Trophoblast cell (in vitro differentiated cells and primary cell): Measurements from ENCODE around the gene STPG3.

Source experiments
- DNase-seq, 2 donors: peaks; one replicate each; pipeline ENCODE4 v3.0.0-alpha.2; 2016
- H2AFZ ChIP-seq: 2 replicates; pipeline ENCODE4 v1.6.1; 2013; ENCODE audit warnings: low read length, moderate library complexity, mild to moderate bottlenecking; ENCODE audit not compliant: insufficient read depth, poor library complexity
- H2AK5ac ChIP-seq: 2 replicates; pipeline ENCODE4 v1.6.1; 2013; ENCODE audit warnings: mild to moderate bottlenecking, low read length
- H2BK120ac ChIP-seq: 2 replicates; pipeline ENCODE4 v1.6.1; 2013; ENCODE audit warnings: low read length, mild to moderate bottlenecking, moderate library complexity; ENCODE audit not compliant: insufficient read depth, poor library complexity
- H2BK12ac ChIP-seq: 2 replicates; pipeline ENCODE4 v1.6.1; 2013; ENCODE audit warnings: mild to moderate bottlenecking, low read length, moderate library complexity
- H2BK5ac ChIP-seq: 2 replicates; pipeline ENCODE4 v1.6.1; 2013; ENCODE audit warnings: low read length, low read depth, moderate library complexity, mild to moderate bottlenecking; ENCODE audit not compliant: poor library complexity
- H3K14ac ChIP-seq: 2 replicates; pipeline ENCODE4 v1.6.1; 2013; ENCODE audit warnings: mild to moderate bottlenecking, low read length
- H3K18ac ChIP-seq: 2 replicates; pipeline ENCODE4 v1.6.1; 2013; ENCODE audit warnings: mild to moderate bottlenecking, low read length
- H3K23ac ChIP-seq: 2 replicates; pipeline ENCODE4 v1.6.1; 2013; ENCODE audit warnings: low read length
- H3K27ac ChIP-seq: 2 replicates; pipeline ENCODE4 v1.5.1; 2013; ENCODE audit warnings: low read depth, mild to moderate bottlenecking, inconsistent platforms, low read length, moderate library complexity
- H3K27me3 ChIP-seq: 2 replicates; pipeline ENCODE4 v1.6.1; 2013; ENCODE audit warnings: inconsistent platforms, mild to moderate bottlenecking, low read length, moderate library complexity; ENCODE audit not compliant: insufficient read depth
- H3K36me3 ChIP-seq, 2 experiments: 1 replicate in 1 of 2; 2 replicates in 1 of 2; pipeline ENCODE4 v1.6.1; 2013; ENCODE audit warnings: low read length in 2 of 2, mild to moderate bottlenecking in 2 of 2, moderate library complexity in 1 of 2; ENCODE audit not compliant: insufficient read depth in 2 of 2, control insufficient read depth in 1 of 2
- H3K4ac ChIP-seq: 2 replicates; pipeline ENCODE4 v1.6.1; 2013; ENCODE audit warnings: low read depth, mild to moderate bottlenecking, low read length, moderate library complexity
- H3K4me1 ChIP-seq, 2 experiments: 1 replicate in 1 of 2; 2 replicates in 1 of 2; pipeline ENCODE4 v1.6.1; 2013; ENCODE audit warnings: low read length in 2 of 2, mild to moderate bottlenecking in 2 of 2, moderate library complexity in 1 of 2; ENCODE audit not compliant: insufficient read depth in 2 of 2, control insufficient read depth in 1 of 2
- H3K4me2 ChIP-seq: 2 replicates; pipeline ENCODE4 v1.6.1; 2013; ENCODE audit warnings: inconsistent platforms, mild to moderate bottlenecking, low read length, moderate library complexity
- H3K4me3 ChIP-seq: 2 replicates; pipeline ENCODE4 v1.5.1; 2013; ENCODE audit warnings: mild to moderate bottlenecking, low read depth, low read length, inconsistent platforms
- H3K79me1 ChIP-seq: one replicate; pipeline ENCODE4 v1.6.1; 2013; ENCODE audit warnings: low read length
- H3K79me2 ChIP-seq: 2 replicates; pipeline ENCODE4 v1.6.1; 2013; ENCODE audit warnings: low read length, mild to moderate bottlenecking; ENCODE audit not compliant: control insufficient read depth, insufficient read depth, poor library complexity
- H3K9ac ChIP-seq: 2 replicates; pipeline ENCODE4 v1.6.1; 2013; ENCODE audit warnings: mild to moderate bottlenecking, low read length
- H3K9me3 ChIP-seq: 2 replicates; pipeline ENCODE4 v1.6.1; 2013; ENCODE audit warnings: low read depth, mild to moderate bottlenecking, control low read depth, inconsistent platforms, low read length; ENCODE audit not compliant: insufficient read depth
- H4K12ac ChIP-seq: 2 replicates; pipeline ENCODE4 v1.6.1; 2013; ENCODE audit warnings: low read depth, mild to moderate bottlenecking, low read length, moderate library complexity
- H4K8ac ChIP-seq: 2 replicates; pipeline ENCODE4 v1.6.1; 2013; ENCODE audit warnings: low read depth, mild to moderate bottlenecking, low read length, moderate library complexity
- H4K91ac ChIP-seq: one replicate; pipeline ENCODE4 v1.6.1; 2013; ENCODE audit warnings: low read depth, mild to moderate bottlenecking, low read length, moderate library complexity
- WGBS: extraction: QIAGEN DNeasy Blood & Tissue Kit; methylation state at CpG from one replicate; pipeline ENCODE4 v1.1.7; 2013; ENCODE audit warnings: missing lambda C conversion rate; ENCODE audit not compliant: insufficient read length, insufficient coverage; ENCODE audit errors: extremely low coverage; 5-methylcytosine and 5-hydroxymethylcytosine counted together

The STPG3 gene

GRCh38 chr9:137206602-137207001 lies 44.5 kb upstream of the STPG3 start:
- Histone ChIP-seq H2AFZ (no peak overlapping the region), H4K12ac (no peak overlapping the region), H3K4me3 (no peak overlapping the region), H3K27me3 (no peaks in the 10 kb centered on the region), H3K14ac (no peak overlapping the region), H3K79me2 (peaks cover 16% of the 10 kb centered on the region), H3K4me1 (peaks cover 13 to 15% of the 10 kb centered on the region in 2 experiments), H2BK12ac (no peak overlapping the region), H2AK5ac (no peak overlapping the region), H3K4ac (peak overlapping the region; percentile 96), H2BK120ac (no peak overlapping the region), H3K36me3 (peaks cover 12 to 20% of the 10 kb centered on the region in 2 experiments), H3K23ac (no peak overlapping the region), H3K18ac (no peak overlapping the region), H4K91ac (no peak overlapping the region), H3K9ac (no peak overlapping the region), H3K27ac (no peak overlapping the region), H2BK5ac (no peak overlapping the region), H3K79me1 (peaks cover 4% of the 10 kb centered on the region), H4K8ac (peak overlapping the region; percentile 99), H3K9me3 (no peaks in the 10 kb centered on the region), H3K4me2 (peak overlapping the region; percentile 85)
- DNase-seq: no peak
- WGBS: no CpG with 5 or more reads among the region's 7 CpGs

GRCh38 chr9:137211532-137211931 lies 39.6 kb upstream of the STPG3 start:
- H2AK5ac ChIP-seq: no peak overlapping the region
- H3K36me3 ChIP-seq: peaks cover 55 to 68% of the 10 kb centered on the region in 2 experiments
- peaks cover under 1% of the 10 kb centered on the region for H3K79me2 ChIP-seq
- no peaks in the 10 kb centered on the region for H3K27me3 ChIP-seq
- H3K4me2 ChIP-seq: no peak overlapping the region
- no peak overlapping the region for H3K4me3 ChIP-seq
- no peak overlapping the region for H2BK120ac ChIP-seq
- H3K9ac ChIP-seq: no peak overlapping the region
- H3K14ac ChIP-seq: no peak overlapping the region
- no peak overlapping the region for H2BK12ac ChIP-seq
- H4K8ac ChIP-seq: no peak overlapping the region
- H3K79me1 ChIP-seq: no peaks in the 10 kb centered on the region
- H4K91ac ChIP-seq: no peak overlapping the region
- no peak overlapping the region for H3K4ac ChIP-seq
- no peak overlapping the region for H3K27ac ChIP-seq
- no peak overlapping the region for H4K12ac ChIP-seq
- H3K18ac ChIP-seq: no peak overlapping the region
- H3K23ac ChIP-seq: no peak overlapping the region
- WGBS: no CpG with 5 or more reads among the region's 13 CpGs
- no peak for DNase-seq
- no peaks in the 10 kb centered on the region for H3K9me3 ChIP-seq
- no peak overlapping the region for H2BK5ac ChIP-seq
- H3K4me1 ChIP-seq: peaks cover under 1 to 2% of the 10 kb centered on the region in 2 experiments
- H2AFZ ChIP-seq: no peak overlapping the region

GRCh38 chr9:137212520-137212919 lies 38.6 kb upstream of the STPG3 start:
- H3K36me3 ChIP-seq: peaks cover 59 to 66% of the 10 kb centered on the region in 2 experiments
- no peak overlapping the region for H3K23ac ChIP-seq
- H4K12ac ChIP-seq: no peak overlapping the region
- H3K9me3 ChIP-seq: no peaks in the 10 kb centered on the region
- H2BK120ac ChIP-seq: no peak overlapping the region
- H2BK12ac ChIP-seq: no peak overlapping the region
- no peaks in the 10 kb centered on the region for H3K79me1 ChIP-seq
- H3K14ac ChIP-seq: no peak overlapping the region
- no peaks in the 10 kb centered on the region for H3K79me2 ChIP-seq
- no peak overlapping the region for H3K4ac ChIP-seq
- H3K27ac ChIP-seq: no peak overlapping the region
- DNase-seq: no peak
- no peak overlapping the region for H2AFZ ChIP-seq
- WGBS: no CpG with 5 or more reads among the region's 21 CpGs
- no peak overlapping the region for H4K8ac ChIP-seq
- no peak overlapping the region for H3K4me2 ChIP-seq
- H3K18ac ChIP-seq: no peak overlapping the region
- H4K91ac ChIP-seq: no peak overlapping the region
- no peak overlapping the region for H2AK5ac ChIP-seq
- H3K4me3 ChIP-seq: no peak overlapping the region
- H3K4me1 ChIP-seq: peaks cover 6% of the 10 kb centered on the region in 2 experiments
- no peak overlapping the region for H3K9ac ChIP-seq
- H2BK5ac ChIP-seq: no peak overlapping the region
- no peaks in the 10 kb centered on the region for H3K27me3 ChIP-seq

GRCh38 chr9:137213160-137214060 lies 37.7 kb upstream of the STPG3 start:
- no CpG with 5 or more reads among the region's 49 CpGs for WGBS
- no peak overlapping the region for H3K23ac ChIP-seq
- no peak for DNase-seq

More at GRCh38 chr9:137213160-137214060, 37.7 kb upstream of the STPG3 start:
- no peak overlapping the region for H3K14ac ChIP-seq
- H4K8ac ChIP-seq: no peak overlapping the region
- H3K4me3 ChIP-seq: no peak overlapping the region
- no peak overlapping the region for H2BK5ac ChIP-seq
- H3K4me2 ChIP-seq: no peak overlapping the region
- H3K4me1 ChIP-seq: peaks cover 6 to 9% of the 10 kb centered on the region in 2 experiments
- H3K4ac ChIP-seq: no peak overlapping the region
- H4K91ac ChIP-seq: no peak overlapping the region
- no peak overlapping the region for H3K18ac ChIP-seq
- H4K12ac ChIP-seq: no peak overlapping the region
- peaks cover 61 to 65% of the 10 kb centered on the region in 2 experiments for H3K36me3 ChIP-seq
- no peak overlapping the region for H3K27ac ChIP-seq
- H3K9ac ChIP-seq: no peak overlapping the region
- H3K9me3 ChIP-seq: no peaks in the 10 kb centered on the region
- H3K79me2 ChIP-seq: no peaks in the 10 kb centered on the region
- H2BK12ac ChIP-seq: no peak overlapping the region
- H3K27me3 ChIP-seq: no peaks in the 10 kb centered on the region
- no peaks in the 10 kb centered on the region for H3K79me1 ChIP-seq
- H2BK120ac ChIP-seq: no peak overlapping the region
- H2AFZ ChIP-seq: no peak overlapping the region
- no peak overlapping the region for H2AK5ac ChIP-seq
